SK-N-MC (cell line): ENCODE measurements around the gene ITPRIPL2.

ENCODE experiments used
- EZH2 ChIP-seq: fragments of 200-600 bp; sonication (generic); IDR thresholded peaks from one replicate; pipeline ENCODE4 v1.6.1; 2017; ENCODE audit warnings: antibody characterized with exemption
- FOXP2 ChIP-seq: optimal IDR thresholded peaks from 2 replicates; pipeline ENCODE3; 2011; ENCODE audit warnings: mild to moderate bottlenecking, moderate library complexity; ENCODE audit not compliant: insufficient read depth; ENCODE audit errors: extremely low read length, control extremely low read depth
- POLR2AphosphoS5 ChIP-seq: IDR thresholded peaks from 2 replicates; pipeline ENCODE4 v1.6.1; 2012; ENCODE audit warnings: mild to moderate bottlenecking, low read depth, low read length, borderline replicate concordance

DNA sequence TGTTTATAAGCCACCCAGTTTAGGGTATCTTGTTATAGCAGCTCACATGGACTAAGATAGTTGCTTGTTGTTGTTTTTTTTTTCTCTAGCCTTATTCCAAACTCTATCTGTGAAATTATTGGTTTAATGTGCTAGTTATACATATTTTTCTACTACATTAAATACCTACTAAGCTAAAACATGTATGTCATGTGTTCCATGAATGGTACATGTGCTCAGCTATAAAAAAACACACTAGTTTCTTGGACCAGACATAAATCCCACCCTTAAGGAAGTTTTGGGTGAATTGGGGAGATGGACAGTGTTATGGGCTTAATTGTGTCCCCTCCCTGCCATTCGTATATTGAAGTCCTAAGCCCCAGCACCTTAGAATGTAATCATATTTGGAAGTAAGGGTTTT, 19.8 kb downstream of the ITPRIPL2 start:
- no peak for TF ChIP-seq EZH2
- TF ChIP-seq POLR2AphosphoS5, result no peak
- TF ChIP-seq FOXP2, result no peak
